Effector memory CD4-positive, alpha-beta T cell (primary cell): ENCODE results near the gene NPEPL1.

Experiments
- DNase-seq, 3 donors: peaks; one replicate each; pipeline ENCODE4 v3.0.0-alpha.2; 2020
- H3K27ac ChIP-seq: 2 replicates; pipeline ENCODE4 v1.7.0; 2013; ENCODE audit warnings: mild to moderate bottlenecking, low read length, moderate library complexity; ENCODE audit not compliant: insufficient read depth, poor library complexity, severe bottlenecking
- H3K27me3 ChIP-seq: replicated peaks from 2 replicates; pipeline ENCODE4 v1.7.0; 2013; ENCODE audit warnings: mild to moderate bottlenecking, low read length; ENCODE audit not compliant: insufficient read depth, control insufficient read depth, poor library complexity, severe bottlenecking
- H3K36me3 ChIP-seq: 2 replicates; pipeline ENCODE4 v1.7.0; 2013; ENCODE audit warnings: mild to moderate bottlenecking, low read length, moderate library complexity; ENCODE audit not compliant: control insufficient read depth, insufficient read depth
- H3K4me1 ChIP-seq: 2 replicates; pipeline ENCODE4 v1.7.0; 2013; ENCODE audit warnings: low read length, mild to moderate bottlenecking; ENCODE audit not compliant: control insufficient read depth, insufficient read depth, poor library complexity, severe bottlenecking
- H3K4me3 ChIP-seq: 2 replicates; pipeline ENCODE4 v1.7.0; 2013; ENCODE audit warnings: low read length, low read depth, mild to moderate bottlenecking; ENCODE audit not compliant: insufficient read depth, poor library complexity, severe bottlenecking
- H3K9me3 ChIP-seq: 2 replicates; pipeline ENCODE4 v1.7.0; 2013; ENCODE audit warnings: mild to moderate bottlenecking, low read length, moderate library complexity; ENCODE audit not compliant: control insufficient read depth

NPEPL1 gene

GRCh38 chr20:58740356-58741308, 48.0 kb downstream of the NPEPL1 start:
- Histone ChIP-seq H3K27ac (no peak overlapping the region), H3K27me3 (peaks cover 2% of the 10 kb centered on the region), H3K9me3 (no peaks in the 10 kb centered on the region), H3K36me3 (no peaks in the 10 kb centered on the region), H3K4me1 (no peaks in the 10 kb centered on the region), H3K4me3 (no peak overlapping the region)
- DNase-seq = no peak

- no peak overlapping the region for H3K27ac ChIP-seq
- no peaks in the 10 kb centered on the region for H3K4me1 ChIP-seq
- H3K4me3 ChIP-seq = no peak overlapping the region
- H3K9me3 ChIP-seq = no peaks in the 10 kb centered on the region
- DNase-seq = no peak
- no peaks in the 10 kb centered on the region for H3K36me3 ChIP-seq
- H3K27me3 ChIP-seq = peaks cover 2% of the 10 kb centered on the region
Measured at GRCh38 chr20:58741384-58741783, 48.8 kb downstream of the NPEPL1 start.

DNA sequence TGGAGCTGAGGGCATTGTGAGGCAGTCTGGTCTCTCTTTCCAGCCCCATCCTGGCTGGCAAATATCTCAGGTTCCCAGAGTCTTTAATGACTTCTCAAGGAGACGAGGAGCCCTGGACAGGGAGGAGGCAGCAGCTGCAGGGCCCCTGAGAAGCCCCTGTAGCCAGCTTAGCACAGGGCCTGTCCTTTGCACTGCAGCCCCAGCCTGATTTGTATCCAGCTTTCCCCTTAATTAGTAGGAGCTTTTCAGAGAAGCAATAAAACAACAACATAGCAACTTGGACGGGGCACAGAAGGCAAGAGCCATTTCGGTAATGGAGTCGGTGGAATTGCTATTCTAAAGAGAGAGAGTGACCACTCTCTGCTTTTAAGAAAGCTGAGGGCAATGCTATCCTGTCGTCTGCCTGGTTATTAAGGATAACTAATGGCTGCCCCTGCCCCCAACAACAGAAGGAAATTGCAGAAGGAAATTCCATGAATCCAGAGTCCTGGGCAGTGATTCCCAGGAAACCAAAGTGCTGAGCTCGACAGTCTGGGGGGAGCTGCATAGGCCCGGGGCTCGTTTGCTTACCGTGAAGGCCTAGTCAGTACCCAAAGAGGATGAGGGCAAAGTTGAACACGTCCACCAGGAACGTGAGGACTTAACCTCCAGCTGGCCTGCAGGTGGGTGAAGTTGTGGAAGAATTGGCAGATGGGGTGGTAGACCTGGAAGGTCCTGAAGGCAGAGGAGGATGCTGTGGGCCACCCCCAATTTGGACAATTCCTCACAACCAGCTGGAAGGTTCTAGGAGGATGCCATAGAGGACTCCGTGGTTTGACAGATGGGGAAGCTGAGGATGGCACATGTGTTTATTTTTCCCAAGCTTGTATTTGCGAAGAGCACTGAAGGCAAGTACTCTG, 50.3 kb downstream of the NPEPL1 start:
- DNase-seq = no peak
- Histone ChIP-seq H3K9me3 (no peaks in the 10 kb centered on the region), H3K27ac (no peak overlapping the region), H3K4me3 (no peak overlapping the region), H3K4me1 (no peaks in the 10 kb centered on the region), H3K36me3 (no peaks in the 10 kb centered on the region), H3K27me3 (peaks cover 2% of the 10 kb centered on the region)

DNA sequence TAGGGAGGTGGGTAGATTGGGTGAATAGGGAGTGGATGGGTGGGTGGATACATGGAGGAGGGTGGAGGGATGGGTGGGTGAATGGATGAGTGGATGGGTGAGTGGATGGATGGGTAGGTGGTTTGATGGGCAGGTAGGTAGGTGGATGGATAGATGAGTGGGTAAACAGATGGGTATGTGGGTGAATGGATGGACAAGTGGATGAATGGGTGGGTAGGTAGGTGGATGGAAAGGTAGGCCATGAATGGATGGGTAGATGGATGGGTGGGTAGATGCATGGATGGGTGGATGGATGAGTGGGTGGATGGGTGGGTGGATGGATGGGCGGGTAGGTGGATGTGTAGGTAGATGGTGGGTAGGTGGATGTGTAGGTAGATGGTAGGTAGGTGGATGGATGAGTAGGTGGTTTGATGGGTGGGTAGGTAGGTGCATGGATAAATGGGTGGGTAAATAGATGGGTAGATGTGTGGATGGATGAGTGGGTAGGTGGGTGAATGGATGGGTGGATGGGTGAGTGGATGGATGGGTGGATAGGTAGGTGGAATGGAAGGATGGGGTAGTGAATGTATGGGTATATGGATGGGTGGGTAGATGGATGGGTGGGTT, 51.4 kb downstream of the NPEPL1 start:
- H3K27ac ChIP-seq = no peak overlapping the region
- no peak overlapping the region for H3K4me3 ChIP-seq
- DNase-seq = no peak
- no peaks in the 10 kb centered on the region for H3K36me3 ChIP-seq
- H3K9me3 ChIP-seq = no peaks in the 10 kb centered on the region
- peaks cover 2% of the 10 kb centered on the region for H3K27me3 ChIP-seq
- no peaks in the 10 kb centered on the region for H3K4me1 ChIP-seq

DNA sequence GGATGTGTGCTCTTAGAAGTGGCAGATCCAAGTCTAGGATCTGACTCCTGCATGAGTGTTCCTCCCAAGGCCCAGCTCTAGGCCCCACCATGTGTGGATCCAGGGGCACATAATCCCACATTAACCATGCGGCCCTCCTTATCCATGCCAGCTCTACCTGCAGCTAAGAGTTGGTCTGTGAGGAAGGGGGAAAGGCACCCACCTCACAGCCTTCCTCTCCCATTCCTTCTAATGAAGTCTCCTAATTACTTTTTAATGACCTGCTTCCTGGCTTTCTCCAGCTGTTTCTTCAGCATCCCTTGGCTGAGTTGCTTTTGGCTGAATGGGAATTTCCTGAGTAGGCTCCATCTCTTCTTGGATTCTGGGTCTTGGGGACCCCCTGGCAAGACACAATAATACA, 52.2 kb downstream of the NPEPL1 start:
- Histone ChIP-seq H3K27ac (no peak overlapping the region), H3K36me3 (no peaks in the 10 kb centered on the region), H3K4me3 (no peak overlapping the region), H3K9me3 (no peaks in the 10 kb centered on the region), H3K27me3 (peaks cover 2% of the 10 kb centered on the region), H3K4me1 (no peaks in the 10 kb centered on the region)
- no peak for DNase-seq

DNA sequence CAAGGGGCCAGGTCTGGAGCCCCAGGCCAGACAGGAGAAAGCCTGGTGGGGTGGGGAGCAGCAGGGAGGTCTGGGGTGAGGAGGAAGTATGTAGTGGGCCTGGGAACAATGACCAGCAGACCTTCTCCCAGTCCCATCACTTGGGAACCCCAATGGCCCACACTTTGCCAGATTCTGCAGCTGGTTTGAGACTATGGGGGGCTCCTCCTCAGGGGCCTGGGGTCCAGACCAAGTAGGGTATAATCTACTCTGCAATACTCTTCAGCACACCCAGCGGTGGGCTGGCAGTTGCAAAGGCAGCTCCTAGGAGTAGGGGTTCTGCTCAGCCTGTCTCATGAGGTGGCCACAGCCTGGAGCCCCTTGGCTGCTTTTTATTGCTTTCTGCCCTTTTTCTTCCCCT, 52.8 kb downstream of the NPEPL1 start:
- H3K27me3 ChIP-seq = peaks cover 2% of the 10 kb centered on the region
- H3K4me1 ChIP-seq = no peaks in the 10 kb centered on the region
- DNase-seq = no peak
- H3K27ac ChIP-seq = no peak overlapping the region
- H3K4me3 ChIP-seq = no peak overlapping the region
- no peaks in the 10 kb centered on the region for H3K36me3 ChIP-seq
- no peaks in the 10 kb centered on the region for H3K9me3 ChIP-seq

GRCh38 chr20:58746620-58747019, 54.0 kb downstream of the NPEPL1 start:
- peaks cover 2% of the 10 kb centered on the region for H3K27me3 ChIP-seq
- no peak overlapping the region for H3K4me3 ChIP-seq
- no peak overlapping the region for H3K27ac ChIP-seq
- no peaks in the 10 kb centered on the region for H3K36me3 ChIP-seq
- DNase-seq = no peak
- H3K9me3 ChIP-seq = no peaks in the 10 kb centered on the region
- H3K4me1 ChIP-seq = no peaks in the 10 kb centered on the region

DNA sequence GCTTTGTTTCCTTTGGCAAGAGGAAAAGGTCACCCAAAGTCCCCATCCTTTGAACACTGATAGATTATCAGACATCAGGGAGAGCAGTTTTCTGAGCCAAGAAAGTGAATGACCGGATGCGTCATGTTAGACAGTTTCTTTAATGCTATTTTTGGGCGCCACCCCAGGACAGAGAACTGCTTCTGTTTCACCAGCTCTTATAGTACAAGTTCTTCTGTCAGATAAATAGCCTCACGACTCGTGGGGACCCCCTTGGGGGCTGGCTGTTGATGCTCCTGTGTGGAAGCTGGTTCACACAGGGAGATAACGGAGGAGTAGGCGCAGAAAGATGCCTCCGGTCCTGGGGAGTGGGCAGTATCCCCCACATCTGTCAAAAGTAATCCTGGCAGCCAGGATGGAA, 54.6 kb downstream of the NPEPL1 start:
- Histone ChIP-seq H3K36me3 (no peaks in the 10 kb centered on the region), H3K4me3 (no peak overlapping the region), H3K4me1 (no peaks in the 10 kb centered on the region), H3K27me3 (peaks cover 2% of the 10 kb centered on the region), H3K27ac (no peak overlapping the region), H3K9me3 (no peaks in the 10 kb centered on the region)
- no peak for DNase-seq

GRCh38 chr20:58748618-58749017, 56.0 kb downstream of the NPEPL1 start:
- H3K4me1 ChIP-seq = no peaks in the 10 kb centered on the region
- H3K9me3 ChIP-seq = no peaks in the 10 kb centered on the region
- no peaks in the 10 kb centered on the region for H3K27me3 ChIP-seq
- DNase-seq = no peak
- H3K36me3 ChIP-seq = no peaks in the 10 kb centered on the region
- no peak overlapping the region for H3K4me3 ChIP-seq
- H3K27ac ChIP-seq = no peak overlapping the region
